SW 1271 (cell line): ENCODE results near the gene ADCY9.

ENCODE experiments used
- DNase-seq, 2 experiments: peaks; one replicate each; lab custom pipeline; 2025; lab: John Stamatoyannopoulos, UW

Gene ADCY9

GRCh38 chr16:4003576-4003975 lies 112.7 kb downstream of the ADCY9 start:
- DNase-seq: no peak

GRCh38 chr16:4003166-4003565 lies 113.1 kb downstream of the ADCY9 start:
- DNase-seq: no peak

- no peak for DNase-seq
These were observed 114.1 kb downstream of the ADCY9 start for GRCh38 chr16:4002121-4002520.

- DNase-seq: no peak
These were observed 116.5 kb downstream of the ADCY9 start for GRCh38 chr16:3999479-4000325.

- no peak for DNase-seq
These were observed 117.3 kb downstream of the ADCY9 start for GRCh38 chr16:3998793-3999478.

- DNase-seq: no peak
These were observed 118.9 kb downstream of the ADCY9 start for GRCh38 chr16:3997231-3997841.

GRCh38 chr16:3995001-3995400 lies 121.2 kb downstream of the ADCY9 start:
- DNase-seq: no peak

GRCh38 chr16:3993052-3993785 lies 123.0 kb downstream of the ADCY9 start:
- DNase-seq: no peak

- DNase-seq: no peak
These were observed 123.8 kb downstream of the ADCY9 start for GRCh38 chr16:3992297-3993051.

GRCh38 chr16:3988824-3989223 lies 127.4 kb downstream of the ADCY9 start:
- DNase-seq: no peak

GRCh38 chr16:3988011-3988410 lies 128.2 kb downstream of the ADCY9 start:
- DNase-seq: no peak

- DNase-seq: no peak
These were observed 129.0 kb downstream of the ADCY9 start for GRCh38 chr16:3987231-3987630.

GRCh38 chr16:3986235-3986544 lies 130.1 kb downstream of the ADCY9 start:
- DNase-seq: no peak

GRCh38 chr16:3984111-3985060 lies 131.9 kb downstream of the ADCY9 start:
- no peak for DNase-seq

GRCh38 chr16:3983081-3983520 lies 133.1 kb downstream of the ADCY9 start:
- DNase-seq: peak in 1 of 2 experiments; percentile 49

GRCh38 chr16:3982216-3982615 lies 134.0 kb downstream of the ADCY9 start:
- no peak for DNase-seq

- DNase-seq: no peak
These were observed 135.8 kb downstream of the ADCY9 start for GRCh38 chr16:3980253-3981111.

- DNase-seq: no peak
These were observed 136.7 kb downstream of the ADCY9 start for GRCh38 chr16:3979518-3979917.

- no peak for DNase-seq
These were observed 137.2 kb downstream of the ADCY9 start for GRCh38 chr16:3979070-3979469.

- DNase-seq: no peak
These were observed 138.9 kb downstream of the ADCY9 start for GRCh38 chr16:3977376-3977775.
